ENCODE data around the gene ZDHHC20.

Gene ZDHHC20

GRCh38 chr13:21446656-21447055 is 12.4 kb downstream of the ZDHHC20 start:
- Histone ChIP-seq H3K4me3 (ENCODE audit: low read depth, low read length) (no peak overlapping the region), H3K36me3 (no peaks in the 10 kb centered on the region), H3K4me1 (no peaks in the 10 kb centered on the region), H3K9me3 (no peaks in the 10 kb centered on the region), H3K27me3 (no peaks in the 10 kb centered on the region)
- no peak for DNase-seq
- TF ChIP-seq CTCF (IDR thresholded peaks at IDR 0.05; ENCODE audit: low read depth, low read length) = no peak

- DNase-seq = no peak
- no peak for TF ChIP-seq CTCF (IDR thresholded peaks at IDR 0.05; ENCODE audit: low read depth, low read length)
- Histone ChIP-seq H3K36me3 (no peaks in the 10 kb centered on the region), H3K27me3 (no peaks in the 10 kb centered on the region), H3K9me3 (no peaks in the 10 kb centered on the region), H3K4me3 (ENCODE audit: low read depth, low read length) (no peak overlapping the region), H3K4me1 (no peaks in the 10 kb centered on the region)
Measured at GRCh38 chr13:21445759-21446158, 13.3 kb downstream of the ZDHHC20 start.

GRCh38 chr13:21443171-21443570 is 15.9 kb downstream of the ZDHHC20 start:
- DNase-seq = no peak
- no peaks in the 10 kb centered on the region for H3K9me3 ChIP-seq
- H3K4me1 ChIP-seq = no peaks in the 10 kb centered on the region
- H3K4me3 ChIP-seq (ENCODE audit: low read depth, low read length) = no peak overlapping the region
- TF ChIP-seq CTCF (IDR thresholded peaks at IDR 0.05; ENCODE audit: low read depth, low read length) = no peak
- H3K27me3 ChIP-seq = no peaks in the 10 kb centered on the region
- H3K36me3 ChIP-seq = no peaks in the 10 kb centered on the region

- H3K27me3 ChIP-seq = no peaks in the 10 kb centered on the region
- no peaks in the 10 kb centered on the region for H3K9me3 ChIP-seq
- H3K4me3 ChIP-seq (ENCODE audit: low read depth, low read length) = no peak overlapping the region
- no peak for DNase-seq
- no peaks in the 10 kb centered on the region for H3K36me3 ChIP-seq
- H3K4me1 ChIP-seq = no peaks in the 10 kb centered on the region
- no peak for TF ChIP-seq CTCF (IDR thresholded peaks at IDR 0.05; ENCODE audit: low read depth, low read length)
Measured at GRCh38 chr13:21436582-21436981, 22.5 kb downstream of the ZDHHC20 start.

- Histone ChIP-seq H3K27me3 (no peaks in the 10 kb centered on the region), H3K4me3 (ENCODE audit: low read depth, low read length) (no peak overlapping the region), H3K4me1 (no peaks in the 10 kb centered on the region), H3K9me3 (no peaks in the 10 kb centered on the region), H3K36me3 (no peaks in the 10 kb centered on the region)
- TF ChIP-seq CTCF (IDR thresholded peaks at IDR 0.05; ENCODE audit: low read depth, low read length) = no peak
- no peak for DNase-seq
Measured at GRCh38 chr13:21435687-21436151, 23.4 kb downstream of the ZDHHC20 start.

GRCh38 chr13:21435231-21435630 is 23.9 kb downstream of the ZDHHC20 start:
- Histone ChIP-seq H3K36me3 (no peaks in the 10 kb centered on the region), H3K27me3 (no peaks in the 10 kb centered on the region), H3K4me1 (no peaks in the 10 kb centered on the region), H3K4me3 (ENCODE audit: low read depth, low read length) (no peak overlapping the region), H3K9me3 (no peaks in the 10 kb centered on the region)
- DNase-seq = no peak
- TF ChIP-seq CTCF (IDR thresholded peaks at IDR 0.05; ENCODE audit: low read depth, low read length) = no peak

All from BE2C (cell line).